Caki2 (cell line): ENCODE measurements around the gene FAM25G. TPM values are rescaled to one million over a fixed set of nuclear protein-coding genes. Genes with fewer than 3 reads are reported as not detected.

Experiments used
- total RNA-seq: library from RNA; depleted of rRNA; stranded (reverse); fragments of >200 nt; shearing (Covaris generic); gene quantifications from 2 replicates; pipeline ENCODE4 v1.2.3, GENCODE V29; 2014; ENCODE audit warnings: low replicate concordance; rRNA removed

The FAM25G gene
- total RNA-seq, 1 experiment from 2014 or later: not detected

Other genes starting within 250 kb of the FAM25G start
- gene GDF10, start 191.5 kb downstream of the FAM25G start, total RNA-seq: not detected in 2 replicates
- not detected in 2 replicates for gene GDF2, start 169.2 kb downstream of the FAM25G start, total RNA-seq
- not detected in 2 replicates for gene RBP3, start 143.3 kb downstream of the FAM25G start, total RNA-seq
- gene ZNF488, start 107.4 kb downstream of the FAM25G start, total RNA-seq: 0.41 TPM in 1 of 2 replicates, not detected in the other
- gene ANXA8, start 7.6 kb downstream of the FAM25G start, total RNA-seq: 0.68 and 0.72 TPM in 2 replicates
- gene AGAP9, start 31.9 kb upstream of the FAM25G start, total RNA-seq: 2.6 and 3.4 TPM in 2 replicates